Brain microvascular endothelial cell (primary cell): Measurements from ENCODE around the gene TSPAN5.

ENCODE experiments used
- DNase-seq: peaks from one replicate; pipeline ENCODE4 v3.0.0-alpha.2; 2020
- H3K27ac ChIP-seq: fragments of 250-450 bp; sonication (Bioruptor Pico); 2 replicates; pipeline ENCODE4 v1.5.1; 2020; ENCODE audit warnings: mild to moderate bottlenecking, moderate library complexity
- H3K27me3 ChIP-seq: fragments of 250-450 bp; sonication (Bioruptor Pico); replicated peaks from 2 replicates; pipeline ENCODE4 v1.5.1; 2020; ENCODE audit warnings: mild to moderate bottlenecking
- H3K36me3 ChIP-seq: fragments of 250-450 bp; sonication (Bioruptor Pico); replicated peaks from 2 replicates; pipeline ENCODE4 v1.5.1; 2020; ENCODE audit warnings: mild to moderate bottlenecking
- H3K4me3 ChIP-seq: 2 replicates; pipeline ENCODE4 v1.5.1; 2011; ENCODE audit warnings: low read depth, mild to moderate bottlenecking, control low read depth, low read length, moderate library complexity
- CTCF ChIP-seq: IDR thresholded peaks from 2 replicates; pipeline ENCODE4 v1.5.1; 2011; ENCODE audit warnings: low read depth, mild to moderate bottlenecking, moderate library complexity, low read length, control low read depth, inconsistent platforms; ENCODE audit errors: missing control alignments
- in situ Hi-C: cut with HindIII; loops from 2 replicates; pipeline ENCODE4 v1.10.0; 2017; ENCODE audit warnings: low sequenced_read_pairs, low pct_ligation_motif_present

Gene TSPAN5

GRCh38 chr4:98529970-98530569 is 128.3 kb downstream of the TSPAN5 start:
- in situ Hi-C loops = no loop called here
- Histone ChIP-seq H3K4me3 (no peak overlapping the region), H3K36me3 (no peaks in the 10 kb centered on the region), H3K27me3 (no peaks in the 10 kb centered on the region), H3K27ac (no peak overlapping the region)
- no peak for TF ChIP-seq CTCF
- no peak for DNase-seq

- in situ Hi-C loops = no loop called here
- Histone ChIP-seq H3K27ac (no peak overlapping the region), H3K4me3 (no peak overlapping the region), H3K27me3 (no peaks in the 10 kb centered on the region), H3K36me3 (no peaks in the 10 kb centered on the region)
- no peak for TF ChIP-seq CTCF
- DNase-seq = no peak
These were observed 129.5 kb downstream of the TSPAN5 start for GRCh38 chr4:98528882-98529281.

- Histone ChIP-seq H3K36me3 (no peaks in the 10 kb centered on the region), H3K4me3 (no peak overlapping the region), H3K27ac (no peak overlapping the region), H3K27me3 (no peaks in the 10 kb centered on the region)
- in situ Hi-C loops = no loop called here
- TF ChIP-seq CTCF = no peak
- DNase-seq = no peak
These were observed 130.7 kb downstream of the TSPAN5 start for GRCh38 chr4:98527534-98528269.

GRCh38 chr4:98524230-98524629 is 134.2 kb downstream of the TSPAN5 start:
- in situ Hi-C loops = no loop called here
- H3K4me3 ChIP-seq = no peak overlapping the region
- no peaks in the 10 kb centered on the region for H3K36me3 ChIP-seq
- H3K27me3 ChIP-seq = no peaks in the 10 kb centered on the region
- no peak for DNase-seq
- H3K27ac ChIP-seq = peak overlapping the region; percentile 93
- TF ChIP-seq CTCF = no peak

- peak; percentile 92 for DNase-seq
- in situ Hi-C loops = no loop called here
- Histone ChIP-seq H3K36me3 (no peaks in the 10 kb centered on the region), H3K27me3 (no peaks in the 10 kb centered on the region), H3K4me3 (no peak overlapping the region), H3K27ac (peak overlapping the region; percentile 93)
- no peak for TF ChIP-seq CTCF
These were observed 135.6 kb downstream of the TSPAN5 start for GRCh38 chr4:98522636-98523395.
